ENCODE data around the gene SFXN2. TPM values are rescaled to one million over a fixed set of nuclear protein-coding genes. Genes with fewer than 3 reads are reported as not detected.
A peak's percentile ranks its signal among the peaks of the same experiment; 100 is the strongest.
"Not testable (repeated sequence)": the region's sequence is repeated elsewhere in the genome, so short reads cannot be mapped to it uniquely, and the experiment has no call there.

SFXN2 gene
- total and polyA plus RNA-seq, 2 experiments from 2014 or later: 12.3 to 17.5 TPM

GRCh38 chr10:102758240-102758932 is 44.0 kb downstream of the SFXN2 start:
- Histone ChIP-seq H3K4me1 (ENCODE audit: insufficient read depth) (peaks cover 17% of the 10 kb centered on the region), H3K4me3 (no peak overlapping the region), H3K9me2 (replicated peaks; ENCODE audit: insufficient read depth) (no peaks in the 10 kb centered on the region), H2AFZ (no peak overlapping the region), H3K4me2 (peak overlapping the region; percentile 65), H3K27ac (peak overlapping the region; percentile 63), H3K79me2 (peaks cover 82% of the 10 kb centered on the region), H3K27me3 (no peaks in the 10 kb centered on the region), H4K20me1 (ENCODE audit: insufficient read depth, poor library complexity, severe bottlenecking) (peaks cover 3% of the 10 kb centered on the region), H3K36me3 (replicated peaks; ENCODE audit: insufficient read depth, low read depth) (no peaks in the 10 kb centered on the region), H3K9me3 (ENCODE audit: low read depth) (no peaks in the 10 kb centered on the region)
- no peak for TF ChIP-seq EZH2phosphoT487 (IDR thresholded peaks at IDR 0.05; ENCODE audit: low read depth, severe bottlenecking, unreplicated experiment)
- no peak for TF ChIP-seq EZH2 (IDR thresholded peaks at IDR 0.05; ENCODE audit: borderline replicate concordance)
- no peak for DNase-seq (ENCODE audit: low spot score)
- 40% methylated on average over 9 of the region's 9 CpGs for WGBS (ENCODE audit: low lambda C conversion rate, missing lambda C conversion rate)

GRCh38 chr10:102758933-102759262 is 44.5 kb downstream of the SFXN2 start:
- not testable (repeated sequence) for H3K27me3 ChIP-seq; H3K9me3 ChIP-seq (ENCODE audit: low read depth); H3K36me3 ChIP-seq (replicated peaks; ENCODE audit: insufficient read depth, low read depth); H3K9me2 ChIP-seq (replicated peaks; ENCODE audit: insufficient read depth); H2AFZ ChIP-seq; DNase-seq (ENCODE audit: low spot score); H4K20me1 ChIP-seq (ENCODE audit: insufficient read depth, poor library complexity, severe bottlenecking); H3K4me3 ChIP-seq
- peak overlapping the region; percentile 63 for H3K27ac ChIP-seq
- peak overlapping the region; percentile 65 for H3K4me2 ChIP-seq
- H3K4me1 ChIP-seq (ENCODE audit: insufficient read depth): peaks cover 14% of the 10 kb centered on the region
- WGBS (ENCODE audit: low lambda C conversion rate, missing lambda C conversion rate): 37% methylated on average over 12 of the region's 12 CpGs
- peaks cover 84% of the 10 kb centered on the region for H3K79me2 ChIP-seq

GRCh38 chr10:102759497-102760210 is 45.2 kb downstream of the SFXN2 start:
- Histone ChIP-seq H3K9me2 (replicated peaks; ENCODE audit: insufficient read depth) (no peaks in the 10 kb centered on the region), H3K9me3 (ENCODE audit: low read depth) (no peaks in the 10 kb centered on the region), H3K4me1 (ENCODE audit: insufficient read depth) (peaks cover 18% of the 10 kb centered on the region), H2AFZ (no peak overlapping the region), H3K36me3 (replicated peaks; ENCODE audit: insufficient read depth, low read depth) (no peaks in the 10 kb centered on the region), H3K79me2 (peaks cover 79% of the 10 kb centered on the region), H3K27me3 (no peaks in the 10 kb centered on the region), H3K4me3 (no peak overlapping the region), H3K27ac (no peak overlapping the region), H3K4me2 (no peak overlapping the region), H4K20me1 (ENCODE audit: insufficient read depth, poor library complexity, severe bottlenecking) (peaks cover 3% of the 10 kb centered on the region)
- TF ChIP-seq CTCF (IDR thresholded peaks at IDR 0.05; ENCODE audit: poor library complexity) (no peak), EZH2 (IDR thresholded peaks at IDR 0.05; ENCODE audit: borderline replicate concordance) (no peak), EZH2phosphoT487 (IDR thresholded peaks at IDR 0.05; ENCODE audit: low read depth, severe bottlenecking, unreplicated experiment) (no peak)
- WGBS (ENCODE audit: low lambda C conversion rate, missing lambda C conversion rate): 89% methylated on average over 3 of the region's 3 CpGs
- no peak for DNase-seq (ENCODE audit: low spot score)

GRCh38 chr10:102761981-102762380 is 47.5 kb downstream of the SFXN2 start:
- H3K36me3 ChIP-seq (replicated peaks; ENCODE audit: insufficient read depth, low read depth): no peaks in the 10 kb centered on the region
- no peaks in the 10 kb centered on the region for H3K9me3 ChIP-seq (ENCODE audit: low read depth)
- no peak for DNase-seq (ENCODE audit: low spot score)
- no peak overlapping the region for H2AFZ ChIP-seq
- H3K4me2 ChIP-seq: no peak overlapping the region
- H3K27ac ChIP-seq: no peak overlapping the region
- 96% methylated on average over 4 of the region's 4 CpGs for WGBS (ENCODE audit: low lambda C conversion rate, missing lambda C conversion rate)
- H3K9me2 ChIP-seq (replicated peaks; ENCODE audit: insufficient read depth): no peaks in the 10 kb centered on the region
- H3K27me3 ChIP-seq: no peaks in the 10 kb centered on the region
- no peaks in the 10 kb centered on the region for H4K20me1 ChIP-seq (ENCODE audit: insufficient read depth, poor library complexity, severe bottlenecking)
- no peak overlapping the region for H3K4me3 ChIP-seq
- H3K79me2 ChIP-seq: peaks cover 70% of the 10 kb centered on the region
- H3K4me1 ChIP-seq (ENCODE audit: insufficient read depth): peaks cover 23% of the 10 kb centered on the region
- TF ChIP-seq EZH2phosphoT487 (IDR thresholded peaks at IDR 0.05; ENCODE audit: low read depth, severe bottlenecking, unreplicated experiment) (no peak), CTCF (IDR thresholded peaks at IDR 0.05; ENCODE audit: poor library complexity) (no peak), EZH2 (IDR thresholded peaks at IDR 0.05; ENCODE audit: borderline replicate concordance) (no peak)

Measured in hepatocyte (in vitro differentiated cells).